HG03108 (cell line): ENCODE data around the gene GRIK4.
A peak's percentile ranks its signal among the peaks of the same experiment; 100 is the strongest.
"Not testable (repeated sequence)": the region's sequence is repeated elsewhere in the genome, so short reads cannot be mapped to it uniquely, and the experiment has no call there.

Experiments
- ATAC-seq: cut with Tn5 transposase; IDR thresholded peaks from one replicate; pipeline ENCODE4 v1.9.1; 2021; ENCODE audit warnings: moderate library complexity; ENCODE audit not compliant: unreplicated experiment

Gene GRIK4

GRCh38 chr11:120599816-120600420, 88.4 kb downstream of the GRIK4 start:
- ATAC-seq = no peak

- no peak for ATAC-seq
Observed at GRCh38 chr11:120601536-120601935, 90.0 kb downstream of the GRIK4 start.

- no peak for ATAC-seq
Observed at GRCh38 chr11:120603071-120603470, 91.5 kb downstream of the GRIK4 start.

GRCh38 chr11:120605469-120605868, 93.9 kb downstream of the GRIK4 start:
- ATAC-seq = no peak

- no peak for ATAC-seq
Observed at GRCh38 chr11:120606211-120607010, 94.9 kb downstream of the GRIK4 start.

- ATAC-seq = no peak
Observed at GRCh38 chr11:120608061-120608460, 96.5 kb downstream of the GRIK4 start.

GRCh38 chr11:120608760-120609211, 97.2 kb downstream of the GRIK4 start:
- ATAC-seq = no peak

- ATAC-seq = no peak
Observed at GRCh38 chr11:120610111-120610510, 98.6 kb downstream of the GRIK4 start.

- ATAC-seq = no peak
Observed at GRCh38 chr11:120611581-120611980, 100.0 kb downstream of the GRIK4 start.

GRCh38 chr11:120612513-120613263, 101.1 kb downstream of the GRIK4 start:
- ATAC-seq = peak; percentile 76

- peak; percentile 65 for ATAC-seq
Observed at GRCh38 chr11:120613264-120614226, 102.0 kb downstream of the GRIK4 start.

- ATAC-seq = no peak
Observed at GRCh38 chr11:120615391-120615790, 103.8 kb downstream of the GRIK4 start.

- no peak for ATAC-seq
Observed at GRCh38 chr11:120618399-120618798, 106.9 kb downstream of the GRIK4 start.

- ATAC-seq = peak; percentile 73
Observed at GRCh38 chr11:120622189-120622875, 110.8 kb downstream of the GRIK4 start.

GRCh38 chr11:120624992-120625391, 113.4 kb downstream of the GRIK4 start:
- not testable (repeated sequence) for ATAC-seq

- no peak for ATAC-seq
Observed at GRCh38 chr11:120625565-120625964, 114.0 kb downstream of the GRIK4 start.

- ATAC-seq = no peak
Observed at GRCh38 chr11:120626791-120627190, 115.2 kb downstream of the GRIK4 start.

GRCh38 chr11:120627327-120628163, 116.0 kb downstream of the GRIK4 start:
- no peak for ATAC-seq
